Fibroblast of skin of left biceps (primary cell): Measurements from ENCODE around the gene UNC119.

ENCODE experiments used
- DNase-seq, 2 experiments: peaks; one replicate each; pipeline ENCODE4 v3.0.0-alpha.2; 2013; ENCODE audit warnings: low read depth in 2 of 2

The UNC119 gene

DNA sequence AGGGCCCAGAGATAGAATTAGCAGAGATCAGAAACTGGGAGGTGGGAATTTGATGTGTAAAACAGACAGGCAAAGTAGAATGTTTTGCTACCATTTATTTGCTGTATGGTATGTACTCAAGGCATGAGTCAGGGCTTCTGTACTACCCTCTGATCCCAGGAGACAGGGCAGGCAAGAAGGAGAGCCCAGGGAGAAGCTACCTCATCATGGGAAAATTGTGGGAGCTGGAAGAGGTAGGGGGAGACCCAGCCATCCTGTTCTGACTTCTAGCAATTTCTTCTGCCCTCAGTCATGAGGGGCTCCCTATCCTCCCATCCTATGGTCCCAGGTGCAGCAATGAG lies 20.6 kb upstream of the UNC119 start:
- no peak for DNase-seq

DNA sequence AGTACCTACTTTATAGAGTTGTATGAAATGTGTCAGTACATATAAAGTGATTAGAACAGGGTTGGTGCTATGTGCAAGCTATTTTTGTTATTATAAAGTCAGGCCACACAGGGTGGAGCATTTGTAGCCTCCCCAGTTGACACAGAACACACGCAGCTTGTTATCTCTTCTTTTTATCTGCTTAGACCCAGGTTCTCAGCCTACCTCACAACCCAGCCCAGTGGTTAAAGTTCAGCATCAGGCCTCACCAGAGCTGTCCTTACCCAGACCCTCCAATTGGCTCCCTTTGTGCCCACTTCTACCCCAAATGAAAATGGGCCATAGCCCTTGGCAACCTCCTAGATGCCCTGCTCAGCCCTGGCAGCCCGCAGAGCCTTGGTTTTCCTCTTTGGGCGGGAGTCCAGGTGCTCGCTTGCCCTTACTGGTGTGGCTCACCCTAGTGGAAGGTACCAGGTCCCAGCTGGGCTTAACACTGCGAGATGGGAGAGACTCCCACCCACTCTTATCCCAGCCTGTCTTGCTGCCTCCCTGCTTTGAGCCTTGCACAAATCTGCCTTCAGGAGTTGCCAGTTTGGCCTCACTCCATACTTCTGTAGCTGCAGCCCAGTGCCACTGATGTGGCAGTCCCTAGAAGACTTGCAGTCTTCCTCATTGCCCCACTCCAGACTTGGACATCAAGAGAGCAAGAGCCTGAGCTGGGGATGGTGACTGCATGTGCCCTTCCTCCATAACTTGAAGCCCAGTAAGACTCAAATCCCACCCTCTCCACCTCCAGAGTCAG lies 20.0 kb upstream of the UNC119 start:
- DNase-seq: no peak

DNA sequence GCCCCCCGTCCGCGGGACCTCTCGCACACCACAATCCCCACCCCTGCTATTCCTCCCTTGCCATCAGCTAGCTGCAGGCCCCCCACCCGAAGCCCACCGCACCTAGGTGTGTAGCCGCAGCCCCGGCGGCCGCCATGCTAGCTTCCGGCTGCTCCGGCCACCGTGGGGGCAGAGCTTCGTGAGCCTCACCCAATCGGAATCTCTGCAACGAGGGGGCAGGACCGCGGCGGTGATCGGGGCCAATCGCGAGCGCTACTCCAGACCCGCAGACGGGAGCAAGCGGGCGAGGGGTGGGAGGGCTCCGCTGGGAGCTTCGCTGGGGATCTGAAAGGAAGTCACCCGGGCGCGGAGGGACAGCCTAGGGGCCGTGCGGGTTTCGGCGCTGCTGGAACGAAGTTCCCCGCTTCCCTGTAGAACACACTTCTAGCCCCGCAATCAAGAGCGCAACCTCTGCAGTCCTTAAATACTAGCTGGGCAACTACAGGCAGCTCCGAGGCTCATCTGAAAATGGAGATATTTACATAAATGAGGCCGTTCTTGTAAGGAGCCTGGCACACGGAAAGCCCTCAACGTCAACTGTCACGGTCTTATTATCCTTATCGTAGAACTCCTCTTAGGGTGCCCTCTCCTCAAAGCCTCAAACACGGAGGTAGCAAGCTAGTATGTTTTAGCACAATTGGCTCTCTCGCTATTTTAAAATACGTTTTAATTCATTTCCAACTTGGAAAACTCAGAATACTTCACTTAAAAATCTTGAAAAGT lies 19.1 kb upstream of the UNC119 start, which contains the start of gene PIGS:
Gene PIGS (minus strand): TSS at position 164 of the 762 bp plus-strand sequence. CDS start 28 bp downstream, at position 136.
- peak; percentile 59 to 61 for DNase-seq

DNA sequence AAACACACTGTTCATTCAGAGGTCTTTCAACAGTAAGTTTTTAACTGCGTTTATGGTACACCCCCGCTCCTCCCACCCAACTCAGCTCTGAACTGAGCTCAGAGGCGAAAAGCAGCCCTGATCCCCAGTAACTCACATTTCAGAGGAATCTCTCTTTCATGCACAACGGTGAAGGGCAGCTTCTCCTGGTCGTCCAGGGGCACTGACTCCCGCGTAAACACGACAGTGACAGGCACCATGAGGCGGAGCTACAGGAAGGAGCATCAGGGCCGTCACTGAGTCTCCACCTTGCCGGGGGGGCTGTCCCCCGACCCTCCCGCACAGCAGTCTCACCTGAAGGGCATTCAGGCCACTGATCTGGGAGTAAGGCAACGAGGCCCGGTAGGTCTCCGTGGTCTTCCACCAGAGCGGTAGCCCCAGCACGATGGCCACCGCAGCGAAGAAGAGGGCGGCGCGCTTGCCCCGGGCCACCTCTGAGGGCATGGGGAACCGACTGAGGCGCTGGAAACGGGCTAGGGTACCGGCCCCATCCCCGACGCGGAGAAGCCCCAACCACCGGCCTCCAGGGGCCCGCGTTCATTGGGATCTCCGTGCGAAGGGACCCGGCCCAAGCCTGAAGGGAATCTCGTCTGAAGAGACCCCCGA lies 18.4 kb upstream of the UNC119 start:
- no peak for DNase-seq

- DNase-seq: no peak
Observed at GRCh38 chr17:28569446-28569845, 17.0 kb upstream of the UNC119 start.

DNA sequence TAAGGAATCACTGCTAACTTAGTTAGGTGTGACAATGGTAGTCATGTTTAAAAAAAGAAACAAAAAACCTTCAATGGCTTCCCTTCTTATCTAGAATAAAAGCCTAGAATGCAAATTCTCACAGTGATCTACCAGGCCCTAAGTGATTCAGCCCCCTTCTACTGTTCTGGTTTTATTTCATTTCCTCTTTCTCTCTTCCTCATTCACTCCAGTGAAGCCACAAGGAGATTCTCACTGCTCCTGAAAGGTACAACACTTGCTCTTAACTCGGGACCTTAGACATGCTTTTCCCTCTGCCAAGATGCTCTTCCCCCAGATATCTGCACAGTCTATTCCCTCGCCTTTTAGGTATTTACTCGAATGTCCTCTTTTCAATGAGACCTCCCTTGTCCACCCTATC lies 15.2 kb upstream of the UNC119 start:
- DNase-seq: no peak

- peak; percentile 31 to 38 for DNase-seq
Observed at GRCh38 chr17:28563475-28563874, 11.1 kb upstream of the UNC119 start.

DNA sequence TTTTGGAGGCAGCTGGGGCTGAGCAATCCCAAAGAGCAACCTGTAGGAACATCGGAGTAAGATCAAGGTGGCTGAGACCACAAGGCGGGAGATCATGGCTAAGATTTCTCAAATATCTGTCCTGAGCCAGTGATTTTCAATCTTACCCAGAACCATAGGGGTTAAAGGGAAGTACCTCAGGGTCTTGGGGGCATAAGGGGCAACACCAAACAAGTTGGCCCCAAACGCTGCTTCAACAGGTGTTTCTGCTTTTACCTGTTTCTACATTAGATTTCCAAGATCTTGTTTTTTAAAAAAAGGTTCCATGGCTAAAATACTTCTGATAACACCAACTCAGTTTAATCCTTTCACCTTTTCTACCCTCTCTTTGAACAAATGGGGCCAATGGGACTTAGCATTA lies 2.6 kb upstream of the UNC119 start:
- no peak for DNase-seq

GRCh38 chr17:28554565-28554964 lies 2.1 kb upstream of the UNC119 start:
- no peak for DNase-seq

GRCh38 chr17:28553000-28553505 lies 629 bp upstream of the UNC119 start:
- no peak for DNase-seq

GRCh38 chr17:28551421-28552175 lies 826 bp downstream of the UNC119 start:
- no peak for DNase-seq

DNA sequence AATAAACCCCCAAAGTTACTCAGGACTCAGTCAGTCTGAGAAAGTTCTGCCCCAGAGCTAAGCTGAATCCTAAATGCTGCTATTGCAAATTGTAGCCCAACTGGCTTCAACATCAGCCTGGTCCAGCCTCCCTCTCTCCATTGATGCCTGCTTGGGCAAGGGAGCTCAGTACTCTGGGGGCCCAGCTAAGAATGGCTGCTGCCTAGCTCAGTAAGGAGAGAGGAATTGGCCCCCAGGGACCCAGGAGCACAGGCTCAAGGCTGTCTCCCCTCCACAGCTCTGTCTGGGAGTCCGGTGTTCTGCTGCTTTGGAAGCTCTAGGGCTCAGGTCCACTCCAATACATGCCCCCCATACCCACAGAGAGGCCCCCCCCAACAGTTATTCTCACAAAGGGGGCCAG lies 1.6 kb downstream of the UNC119 start:
- no peak for DNase-seq

- no peak for DNase-seq
Observed at GRCh38 chr17:28549236-28550132, 2.9 kb downstream of the UNC119 start.

DNA sequence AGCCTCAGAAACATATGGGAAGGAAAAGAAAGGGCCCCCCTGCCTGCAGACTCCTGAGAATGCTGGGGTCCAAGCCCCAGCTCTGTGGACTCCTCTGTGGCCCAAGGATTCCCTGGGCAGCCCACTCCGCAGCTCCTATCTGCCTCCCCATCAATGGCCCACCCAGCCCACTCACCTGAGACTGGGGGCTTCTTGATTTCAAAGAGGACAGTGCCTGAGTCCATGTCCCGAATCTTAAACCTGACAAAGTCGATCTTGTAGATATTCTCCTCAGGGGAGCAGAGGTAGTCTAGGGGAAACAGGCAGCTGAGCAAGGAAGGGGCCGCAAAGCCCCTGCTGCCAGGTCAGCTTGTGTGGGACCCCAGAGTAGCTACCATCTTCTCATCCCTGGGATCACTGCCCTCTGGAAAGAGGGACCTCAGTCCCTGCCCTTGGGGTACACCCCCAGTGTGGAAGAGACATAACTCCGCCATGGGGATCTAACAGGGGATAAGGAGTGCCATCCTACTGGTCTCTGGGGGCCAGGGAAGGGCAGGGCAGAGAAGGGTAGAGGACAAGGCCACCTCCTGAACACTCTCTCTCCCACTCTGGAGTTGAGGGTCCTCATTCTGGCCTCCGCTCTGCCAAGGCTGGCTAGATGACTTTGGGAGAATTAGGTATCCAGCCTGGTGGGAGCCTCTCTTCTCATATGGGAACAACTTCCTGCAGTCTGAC lies 3.9 kb downstream of the UNC119 start:
- no peak for DNase-seq

- DNase-seq: no peak
Observed at GRCh38 chr17:28547623-28548416, 4.6 kb downstream of the UNC119 start.

DNA sequence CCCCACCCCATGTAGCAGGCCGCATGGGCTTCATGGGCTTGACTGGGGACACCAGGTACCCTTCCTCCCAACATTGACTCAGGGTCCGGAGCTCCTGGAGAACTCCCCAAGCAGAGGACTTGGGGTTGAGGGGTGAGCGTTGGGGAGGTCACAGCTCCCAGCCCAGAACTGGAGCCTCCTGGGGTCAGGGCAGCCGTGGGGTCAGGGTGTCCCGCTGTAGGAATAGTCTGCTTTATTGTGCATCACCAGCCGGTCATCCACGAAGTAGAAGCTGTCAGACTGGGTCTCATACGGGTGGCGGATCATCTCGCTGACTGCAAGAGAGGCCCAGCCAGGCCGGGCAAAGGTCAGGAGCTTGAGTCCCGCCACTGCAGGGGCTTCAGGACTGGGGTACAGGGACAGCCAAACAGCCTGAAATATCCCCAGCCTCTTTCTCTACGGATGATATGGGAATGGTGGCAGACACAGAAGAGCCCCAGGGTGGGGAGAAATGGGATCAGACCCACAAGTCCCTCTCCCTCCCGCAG lies 5.3 kb downstream of the UNC119 start:
- DNase-seq: no peak

- DNase-seq: no peak
Observed at GRCh38 chr17:28545787-28546415, 6.5 kb downstream of the UNC119 start.

DNA sequence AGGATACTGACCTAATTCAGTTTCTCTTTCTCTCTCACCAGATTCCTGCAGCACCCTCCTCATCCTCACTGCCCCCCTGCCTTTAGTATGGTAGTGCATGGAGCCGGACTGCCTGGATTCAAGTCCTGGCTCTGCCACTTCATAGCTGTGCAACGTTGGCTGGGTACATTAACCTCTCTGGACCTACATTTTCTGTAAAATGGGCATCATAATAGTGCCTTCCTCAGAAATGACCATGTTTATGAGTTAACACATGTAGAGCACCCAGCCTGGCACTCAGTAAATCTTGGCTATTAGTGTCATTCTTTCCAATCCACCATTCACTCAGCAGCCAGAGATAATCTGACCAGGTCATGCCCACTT lies 7.3 kb downstream of the UNC119 start:
- DNase-seq: no peak
